Left forelimb (tissue), 1 donor: ENCODE results near the gene SSTR4.
"Not testable (repeated sequence)": the region's sequence is repeated elsewhere in the genome, so short reads cannot be mapped to it uniquely, and the experiment has no call there.

Source experiments
- DNase-seq: peaks from one replicate; pipeline ENCODE4 v3.0.0-alpha.2; 2018; ENCODE audit warnings: low spot score

Gene SSTR4

DNA sequence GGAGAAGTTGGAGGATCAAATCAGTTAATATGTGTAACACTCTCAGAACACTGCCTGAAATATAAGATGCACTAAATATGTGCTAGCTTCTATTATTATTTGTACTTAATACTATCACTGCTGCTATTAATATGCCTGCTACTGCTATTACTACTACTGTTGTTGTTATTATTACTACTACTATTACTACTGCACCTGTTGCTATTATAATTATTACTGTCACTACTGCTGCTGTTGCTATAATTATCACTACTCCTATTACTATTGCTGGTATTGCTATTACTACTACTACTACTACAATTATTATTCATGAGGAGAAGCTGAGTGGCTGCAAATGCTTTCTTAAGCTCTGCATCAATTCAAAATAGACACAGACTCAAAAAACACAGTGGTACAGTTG lies 16.7 kb upstream of the SSTR4 start:
- no peak for DNase-seq

DNA sequence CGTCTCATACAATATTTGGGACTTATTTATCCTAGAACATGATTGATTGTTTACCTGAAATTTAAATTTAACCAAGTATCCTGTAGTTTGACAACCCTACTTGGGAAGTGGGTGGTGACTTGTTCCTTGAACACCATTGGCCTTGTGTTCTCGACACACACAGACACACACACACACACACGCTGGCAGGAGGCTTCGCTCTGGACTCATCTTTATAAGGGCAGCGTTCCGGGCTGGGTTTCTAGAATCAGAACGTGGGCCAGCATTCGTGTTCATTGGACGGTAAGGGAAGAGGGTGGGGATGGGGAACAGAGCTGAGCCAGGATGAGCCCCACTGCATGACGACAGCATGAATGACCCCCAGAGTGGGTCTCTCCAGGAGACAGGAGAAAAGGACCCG lies 16.2 kb upstream of the SSTR4 start:
- DNase-seq, result no peak

DNA sequence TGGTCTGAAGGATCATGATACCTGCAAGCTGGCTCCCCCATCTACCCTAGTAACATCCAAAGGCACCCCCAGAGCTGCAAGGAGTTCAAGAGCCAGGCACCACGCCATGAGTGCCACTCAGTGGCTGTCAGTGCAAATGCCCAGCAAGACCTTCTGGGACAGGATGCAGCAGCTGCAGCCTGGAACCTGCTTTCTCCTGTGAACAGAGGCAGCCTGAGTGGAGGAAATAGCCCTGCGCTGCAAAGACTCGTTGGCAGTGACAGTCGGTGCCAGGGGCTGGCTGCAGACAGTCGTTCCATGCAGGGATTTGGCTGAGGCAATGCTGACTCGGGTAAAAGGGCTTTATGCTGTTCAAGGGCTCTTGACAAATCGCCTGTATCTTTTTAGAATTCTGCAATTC lies 15.7 kb upstream of the SSTR4 start:
- DNase-seq, result no peak

DNA sequence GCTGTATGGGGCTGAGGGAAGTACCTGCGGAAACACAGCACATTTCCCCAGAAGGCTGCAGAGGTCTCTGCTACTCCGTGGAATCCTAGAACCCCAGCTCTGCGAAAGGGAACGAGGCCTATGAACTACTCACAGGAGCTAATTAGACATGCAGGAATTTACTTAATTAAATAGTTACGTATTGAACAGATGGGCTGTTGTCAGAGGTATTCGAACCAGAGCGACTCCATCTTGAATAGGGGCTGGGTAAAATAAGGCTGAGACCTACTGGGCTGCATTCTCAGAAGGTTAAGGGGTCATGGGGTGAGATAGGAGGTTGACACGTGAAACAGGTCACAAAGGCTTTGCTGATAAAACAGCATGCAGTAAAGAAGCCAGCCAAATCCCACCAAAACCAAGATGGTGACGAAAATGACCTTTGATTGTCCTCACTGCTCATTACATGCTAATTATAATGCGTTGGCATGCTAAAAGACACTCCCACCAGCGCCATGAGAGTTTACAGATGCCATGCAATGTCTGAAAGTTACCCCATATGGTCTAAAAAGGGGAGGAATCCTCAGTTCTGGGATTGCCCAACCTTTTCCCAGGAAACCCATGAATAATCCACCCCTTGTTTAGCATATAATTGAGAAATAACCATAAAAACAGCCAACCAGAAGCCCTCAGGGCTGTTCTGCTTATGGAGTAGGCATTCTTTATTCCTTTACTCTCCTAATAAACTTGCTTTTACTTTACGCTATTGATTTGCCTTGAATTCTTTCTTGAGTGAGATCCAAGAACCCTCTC lies 14.7 kb upstream of the SSTR4 start:
- DNase-seq, result no peak

DNA sequence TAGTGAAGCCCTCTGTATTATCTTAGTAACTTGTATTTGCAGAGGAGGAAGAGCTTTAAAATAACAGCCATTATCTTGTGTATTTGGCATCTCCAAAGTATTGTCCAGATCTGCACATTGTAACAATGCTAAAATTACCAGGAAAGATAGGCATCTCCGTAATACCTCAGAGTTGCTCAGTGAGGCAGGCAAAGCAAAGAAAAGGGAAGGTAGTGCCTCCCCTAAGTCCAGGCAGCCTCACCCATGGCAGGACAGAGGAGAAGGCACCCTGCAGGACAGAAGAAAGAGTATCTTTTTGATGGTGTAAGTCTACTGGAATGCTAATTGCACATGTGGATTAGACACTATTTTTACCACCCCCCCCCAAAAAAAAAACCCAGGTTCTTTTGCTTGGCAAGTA lies 13.6 kb upstream of the SSTR4 start:
- no peak for DNase-seq

DNA sequence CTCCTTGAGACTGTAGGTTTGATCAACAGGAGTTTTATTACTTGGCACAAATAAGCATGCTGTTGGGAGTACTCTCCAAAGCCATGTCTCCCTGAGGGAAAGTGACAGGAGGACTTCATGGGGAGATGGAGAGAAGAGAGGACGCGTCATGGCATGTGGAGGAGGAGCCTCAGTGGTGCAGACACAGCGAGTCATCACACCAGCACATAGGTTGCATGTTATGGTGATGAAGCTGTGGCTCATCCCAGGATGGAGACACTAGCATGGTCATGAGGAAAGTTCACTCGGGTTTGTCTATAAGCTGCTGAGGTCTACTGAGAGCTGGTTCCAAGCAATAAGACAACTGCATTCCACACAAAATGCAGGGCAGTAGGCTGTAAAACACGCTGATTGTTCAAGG lies 13.2 kb upstream of the SSTR4 start:
- DNase-seq, result no peak

DNA sequence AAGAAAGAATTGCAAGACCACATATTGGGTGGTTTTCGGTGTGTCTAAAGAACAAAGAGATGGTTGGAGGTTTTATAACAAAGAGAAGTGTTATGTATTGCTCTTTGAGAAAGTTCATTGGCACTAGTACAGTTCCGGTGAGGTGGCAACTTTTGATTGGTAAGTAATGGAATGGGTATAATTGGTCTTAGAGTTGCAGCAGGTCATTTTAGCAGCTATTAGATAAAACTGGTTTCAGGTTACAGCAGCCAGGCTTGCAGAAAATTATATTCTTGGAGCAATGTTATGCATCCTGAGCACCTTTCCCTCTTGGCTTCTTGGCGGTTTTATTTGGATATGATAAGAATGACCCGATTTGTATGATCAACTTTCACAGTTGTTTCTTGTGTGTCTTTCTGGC lies 12.3 kb upstream of the SSTR4 start:
- no peak for DNase-seq

DNA sequence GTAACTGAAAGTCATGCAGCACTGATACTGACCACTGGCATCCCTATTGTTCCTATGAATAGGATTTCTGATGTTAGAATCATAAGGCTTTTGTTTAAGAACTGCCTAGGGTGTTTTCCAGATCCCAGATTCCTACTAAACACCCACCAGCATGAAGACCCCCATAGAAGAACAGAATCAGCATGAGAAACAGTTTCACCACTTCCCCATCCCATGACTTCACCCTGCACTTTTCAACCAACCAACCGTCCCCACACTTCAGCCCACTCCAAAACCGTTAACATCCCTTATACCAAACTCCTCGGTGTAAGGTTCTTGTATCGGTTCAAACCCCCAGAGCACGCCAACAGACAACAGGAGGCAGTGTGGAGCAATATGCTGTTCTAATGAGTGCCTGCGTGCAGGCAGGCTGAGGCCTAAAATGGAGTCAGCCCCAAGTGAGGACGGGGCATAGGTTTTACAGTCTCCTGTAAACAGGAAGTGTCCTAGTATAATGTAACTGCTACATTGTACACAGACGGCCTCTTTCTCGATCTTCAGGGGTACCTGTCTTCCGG lies 11.4 kb upstream of the SSTR4 start:
- DNase-seq, result no peak

DNA sequence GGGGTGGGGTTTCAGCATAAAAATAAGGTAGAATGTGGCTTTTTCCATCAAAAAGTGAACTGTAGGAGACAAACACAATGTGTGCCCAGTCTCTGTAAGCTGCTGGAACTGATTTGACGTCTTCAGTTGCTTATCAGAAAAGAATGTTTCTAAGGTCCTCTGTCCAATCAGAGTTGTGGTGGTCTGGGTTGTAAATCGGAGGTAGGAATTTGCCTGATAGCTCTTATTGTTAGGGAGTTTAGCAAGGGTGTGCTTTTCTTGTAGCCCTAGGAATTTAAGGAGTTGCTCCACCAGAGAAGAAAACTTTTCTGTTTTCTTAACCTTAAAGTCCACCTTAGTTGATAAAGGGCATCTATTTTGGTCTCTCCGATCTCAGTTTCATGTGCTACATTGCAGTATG lies 10.4 kb upstream of the SSTR4 start:
- DNase-seq, result no peak

DNA sequence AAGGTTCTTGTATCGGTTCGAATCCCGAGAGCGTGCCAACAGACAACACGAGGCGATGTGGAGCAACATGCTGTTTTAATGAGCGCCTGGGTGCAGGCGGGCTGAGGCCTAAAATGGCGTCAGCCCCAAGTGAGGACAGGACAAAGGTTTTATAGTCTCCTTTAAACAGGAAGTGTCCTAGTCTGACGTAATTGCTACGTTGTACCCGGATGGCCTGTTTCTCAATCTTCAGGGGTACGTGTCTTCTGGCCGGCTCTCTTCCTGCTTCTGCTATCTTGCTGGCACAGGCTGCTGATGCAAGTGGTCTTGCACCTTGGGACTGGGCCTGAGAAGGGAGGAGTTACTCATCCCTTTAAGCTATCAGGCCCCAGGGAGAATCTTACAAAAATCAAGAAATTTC lies 9.6 kb upstream of the SSTR4 start:
- DNase-seq, result not testable (repeated sequence)

DNA sequence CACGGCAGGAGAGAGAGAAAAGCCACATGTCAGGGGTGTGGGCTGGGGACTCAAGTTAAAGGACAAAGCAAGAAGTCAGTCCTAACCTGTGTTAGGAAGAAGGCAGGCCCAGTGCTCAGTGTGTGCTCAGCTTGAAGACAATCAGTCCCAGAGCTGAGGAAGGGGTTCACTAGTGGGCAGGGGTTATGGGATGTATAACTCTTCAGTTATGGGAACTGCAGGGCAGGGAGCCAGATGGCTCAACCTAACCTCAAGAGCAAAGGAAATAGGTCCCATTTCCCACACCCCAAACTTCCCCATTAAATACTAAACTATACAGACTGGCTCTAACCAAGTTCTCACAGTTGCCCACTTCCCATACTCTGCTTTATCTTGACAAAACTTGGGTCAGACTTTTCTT lies 7.4 kb upstream of the SSTR4 start:
- no peak for DNase-seq

DNA sequence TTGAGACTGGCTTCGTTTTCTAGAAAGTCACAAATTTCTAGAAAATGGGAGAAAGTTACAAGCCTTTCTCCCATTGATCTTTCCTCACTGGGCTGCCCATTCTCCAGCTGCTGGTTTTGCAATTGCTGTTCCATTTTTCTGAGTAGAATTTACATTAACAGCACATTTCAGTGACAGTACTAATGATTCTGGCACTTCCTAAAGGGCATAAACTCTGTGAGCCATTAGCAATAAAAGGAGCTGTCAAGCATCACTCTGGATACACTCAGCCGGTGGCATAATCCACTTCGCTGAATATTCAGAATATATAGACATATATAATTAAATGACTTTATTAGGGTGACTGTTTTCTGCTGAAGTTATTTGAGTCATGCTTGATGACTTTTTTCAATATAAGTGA lies 6.7 kb upstream of the SSTR4 start:
- DNase-seq, result no peak

DNA sequence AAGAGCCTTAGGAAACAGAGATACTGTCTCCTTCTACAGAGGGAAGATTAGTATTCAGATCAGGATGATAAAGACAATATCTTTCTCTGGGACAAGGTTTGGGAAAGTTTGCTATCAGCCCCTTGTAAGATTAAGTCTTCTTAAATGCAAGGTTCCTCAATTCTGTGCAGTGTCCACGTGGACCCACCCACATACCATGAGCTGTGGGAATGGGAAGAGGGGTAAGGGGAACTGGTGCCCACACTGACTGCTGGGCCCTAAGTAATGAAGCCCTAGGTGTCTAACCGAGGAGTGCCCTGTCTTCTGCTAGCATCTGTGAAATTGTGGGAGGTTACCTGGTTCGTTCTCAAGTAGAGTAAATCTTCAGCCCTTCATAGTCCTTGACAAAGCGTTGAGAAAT lies 5.8 kb upstream of the SSTR4 start:
- no peak for DNase-seq

DNA sequence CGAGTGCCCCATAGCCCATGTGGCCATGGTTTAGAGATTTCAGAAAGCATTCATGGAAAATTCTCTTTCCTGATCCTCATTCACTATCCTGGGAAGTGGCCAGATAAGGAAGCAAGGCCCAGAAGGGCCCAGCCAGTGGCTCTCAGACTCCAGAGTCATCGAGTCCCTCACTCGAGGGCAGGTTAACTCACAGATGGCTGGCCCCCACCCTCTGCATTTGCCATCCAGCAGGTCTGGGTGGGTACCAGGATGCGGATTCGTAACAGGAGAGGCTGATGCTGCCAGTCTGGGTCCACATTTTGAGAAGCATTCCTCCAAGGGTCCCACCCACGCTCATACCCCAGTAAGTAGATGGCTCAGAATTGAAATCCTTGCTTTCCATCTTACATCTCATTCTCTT lies 3.8 kb upstream of the SSTR4 start:
- no peak for DNase-seq

DNA sequence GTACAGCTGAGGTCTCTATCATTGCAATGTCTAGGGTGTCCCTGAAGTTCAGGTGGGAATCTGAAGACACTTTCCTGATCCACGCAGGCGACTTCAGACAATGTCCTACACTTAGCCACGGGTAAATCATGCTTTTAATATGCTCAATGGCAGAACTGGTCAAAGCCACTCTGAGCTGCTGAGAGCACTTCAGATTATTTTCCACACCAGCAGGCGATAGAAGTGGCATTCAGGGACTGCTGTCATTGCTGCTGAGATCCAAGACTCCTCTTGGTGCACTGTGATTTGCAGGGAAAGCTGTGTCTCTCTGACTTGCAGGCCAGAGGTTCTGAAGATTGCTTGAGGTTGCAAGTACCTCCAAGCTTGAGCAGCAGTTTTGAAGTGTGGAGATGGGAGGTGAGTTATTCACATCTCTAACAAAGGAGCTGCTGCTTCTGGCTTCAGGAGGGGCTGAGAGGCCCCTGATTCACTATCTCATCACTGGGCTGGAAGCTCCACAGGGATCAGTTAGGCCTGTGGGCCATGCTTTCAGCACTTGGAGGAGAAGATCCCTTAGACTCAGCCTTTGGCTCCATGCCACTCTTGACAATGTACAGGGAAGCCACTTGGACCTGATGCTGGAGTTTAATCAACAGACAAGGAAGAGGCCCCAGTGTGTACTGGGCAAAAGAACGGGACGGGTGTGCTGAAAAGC lies 2.9 kb upstream of the SSTR4 start:
- no peak for DNase-seq

DNA sequence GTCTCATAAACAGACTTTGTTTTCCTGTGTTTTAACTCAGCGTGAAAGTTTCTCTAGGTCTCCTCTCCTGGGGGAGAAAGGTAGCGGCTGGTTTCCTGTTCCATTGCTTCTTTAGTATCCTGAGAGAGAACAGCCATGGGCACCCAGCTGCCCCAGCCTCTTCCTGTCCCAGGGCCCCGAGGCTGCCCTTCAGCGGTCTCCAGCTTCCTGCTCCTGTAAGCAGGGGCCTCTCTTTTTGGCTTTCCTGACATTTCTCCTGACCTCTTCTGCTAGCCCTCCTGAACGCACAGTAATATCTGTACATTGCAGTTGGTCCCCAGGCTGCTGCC lies 2.4 kb upstream of the SSTR4 start:
- no peak for DNase-seq

DNA sequence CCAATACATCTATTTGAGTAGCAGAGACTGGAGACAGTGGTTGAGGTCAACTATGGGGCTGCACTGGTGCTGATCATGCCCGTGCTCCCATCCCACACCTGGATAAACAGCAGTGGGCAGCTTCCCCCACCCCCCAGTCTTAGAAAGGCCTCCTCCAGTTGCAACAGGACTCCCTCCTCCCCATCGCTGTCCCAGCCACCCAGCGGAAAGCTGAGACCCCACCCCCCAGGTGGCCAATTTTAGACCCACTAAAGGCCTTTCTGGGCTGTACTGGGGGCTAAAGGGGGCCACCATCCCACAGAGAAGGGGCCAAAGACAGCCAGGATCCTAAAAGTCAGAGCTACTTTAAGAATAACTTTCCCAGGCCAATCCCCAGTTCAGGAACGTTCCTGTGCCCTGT lies 1.2 kb upstream of the SSTR4 start:
- no peak for DNase-seq

DNA sequence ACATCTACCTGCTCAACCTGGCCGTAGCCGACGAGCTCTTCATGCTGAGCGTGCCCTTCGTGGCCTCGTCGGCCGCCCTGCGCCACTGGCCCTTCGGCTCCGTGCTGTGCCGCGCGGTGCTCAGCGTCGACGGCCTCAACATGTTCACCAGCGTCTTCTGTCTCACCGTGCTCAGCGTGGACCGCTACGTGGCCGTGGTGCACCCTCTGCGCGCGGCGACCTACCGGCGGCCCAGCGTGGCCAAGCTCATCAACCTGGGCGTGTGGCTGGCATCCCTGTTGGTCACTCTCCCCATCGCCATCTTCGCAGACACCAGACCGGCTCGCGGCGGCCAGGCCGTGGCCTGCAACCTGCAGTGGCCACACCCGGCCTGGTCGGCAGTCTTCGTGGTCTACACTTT lies 619 bp downstream of the SSTR4 start:
- no peak for DNase-seq

DNA sequence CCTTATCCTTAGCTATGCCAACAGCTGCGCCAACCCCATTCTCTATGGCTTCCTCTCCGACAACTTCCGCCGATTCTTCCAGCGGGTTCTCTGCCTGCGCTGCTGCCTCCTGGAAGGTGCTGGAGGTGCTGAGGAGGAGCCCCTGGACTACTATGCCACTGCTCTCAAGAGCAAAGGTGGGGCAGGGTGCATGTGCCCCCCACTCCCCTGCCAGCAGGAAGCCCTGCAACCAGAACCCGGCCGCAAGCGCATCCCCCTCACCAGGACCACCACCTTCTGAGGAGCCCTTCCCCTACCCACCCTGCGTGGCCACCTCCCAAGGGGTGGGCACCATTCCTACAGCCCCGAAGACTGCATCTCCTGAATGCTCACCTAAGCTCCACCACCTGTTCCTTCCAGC lies 1.3 kb downstream of the SSTR4 start:
- no peak for DNase-seq

DNA sequence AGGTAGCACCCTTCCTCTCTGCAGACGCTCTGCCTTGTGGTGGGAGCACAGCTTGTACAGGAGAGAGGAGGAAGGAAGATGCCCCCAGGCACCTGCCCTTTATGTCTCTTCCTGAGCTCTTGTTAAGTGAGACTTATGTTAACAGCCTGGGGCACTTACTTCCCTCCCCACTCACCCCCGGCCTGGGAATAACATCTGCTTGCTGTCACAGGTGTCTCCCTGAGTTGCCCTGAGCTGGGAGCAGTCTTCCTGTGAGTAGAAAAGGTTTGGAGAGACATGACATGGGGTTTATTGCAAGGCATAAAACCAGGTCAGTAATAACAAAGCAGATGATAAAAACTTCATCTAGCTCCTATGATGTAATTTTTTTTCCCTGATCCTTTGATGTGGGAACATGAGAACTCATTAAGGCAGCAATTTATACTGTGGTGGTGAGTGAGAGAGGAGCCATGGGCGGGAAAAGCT lies 1.9 kb downstream of the SSTR4 start:
- no peak for DNase-seq

DNA sequence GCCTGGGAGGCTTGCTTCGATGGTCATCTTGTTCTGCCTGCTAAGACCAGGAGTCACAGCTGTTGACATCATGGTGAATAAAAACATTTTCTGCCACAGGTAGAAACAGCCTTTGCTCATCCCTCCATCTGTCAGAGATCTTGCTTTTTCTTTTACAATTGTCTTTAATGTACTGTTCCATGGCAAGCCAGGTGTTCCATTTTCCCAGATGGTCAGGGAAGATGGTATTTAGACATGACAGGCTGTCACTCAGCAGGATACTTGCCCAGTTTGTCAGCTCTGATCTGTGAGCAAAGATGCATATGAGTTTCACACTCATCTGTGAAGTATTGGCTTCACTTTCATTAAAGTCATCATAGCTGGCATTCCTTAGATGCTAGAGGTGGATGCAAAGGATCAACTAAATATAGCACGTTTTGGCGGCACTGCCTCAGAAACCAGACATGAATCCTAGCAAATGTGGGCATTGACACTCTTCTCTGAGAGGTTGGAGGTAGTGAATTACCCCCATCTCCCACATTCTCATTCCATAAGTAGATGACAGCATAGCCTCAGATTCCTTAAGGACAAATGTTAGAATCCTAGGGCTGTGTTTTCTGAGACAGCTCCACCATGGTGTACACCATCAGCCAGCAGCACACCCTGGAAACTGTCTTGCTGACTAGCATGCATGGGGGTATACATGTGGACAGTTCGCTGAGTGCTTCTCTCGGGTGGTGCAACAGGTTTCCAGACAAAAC lies 4.2 kb downstream of the SSTR4 start:
- no peak for DNase-seq

DNA sequence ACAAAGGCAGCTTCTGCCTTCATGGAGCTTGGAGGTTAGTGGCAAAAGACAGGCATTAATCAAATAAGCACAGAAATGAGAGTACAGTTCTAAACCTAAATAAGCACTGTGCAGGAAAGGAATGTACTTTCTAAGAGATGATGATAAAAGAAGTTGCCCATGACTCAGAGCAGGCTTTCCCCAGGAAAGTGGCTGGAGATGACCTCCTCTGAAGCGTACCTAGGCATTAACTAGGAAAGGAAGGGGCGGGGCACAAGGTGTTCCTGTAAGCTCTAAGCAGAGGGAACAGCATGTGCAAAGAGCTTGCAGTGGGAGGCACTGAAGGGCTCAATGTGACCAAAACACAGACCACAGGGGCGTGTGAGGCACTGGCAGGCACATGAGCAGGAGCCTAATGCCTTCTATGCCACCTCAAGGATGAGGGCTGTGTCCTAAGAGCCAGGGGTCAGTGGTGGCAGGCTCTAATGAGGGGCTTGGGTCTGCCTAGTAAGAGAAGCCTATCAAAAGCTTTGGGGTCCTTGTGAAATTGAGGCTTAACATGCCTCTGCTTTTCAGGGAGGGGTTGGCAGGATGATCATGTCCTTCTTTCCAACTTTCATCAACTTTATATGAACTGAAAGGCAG lies 4.9 kb downstream of the SSTR4 start:
- DNase-seq, result no peak

DNA sequence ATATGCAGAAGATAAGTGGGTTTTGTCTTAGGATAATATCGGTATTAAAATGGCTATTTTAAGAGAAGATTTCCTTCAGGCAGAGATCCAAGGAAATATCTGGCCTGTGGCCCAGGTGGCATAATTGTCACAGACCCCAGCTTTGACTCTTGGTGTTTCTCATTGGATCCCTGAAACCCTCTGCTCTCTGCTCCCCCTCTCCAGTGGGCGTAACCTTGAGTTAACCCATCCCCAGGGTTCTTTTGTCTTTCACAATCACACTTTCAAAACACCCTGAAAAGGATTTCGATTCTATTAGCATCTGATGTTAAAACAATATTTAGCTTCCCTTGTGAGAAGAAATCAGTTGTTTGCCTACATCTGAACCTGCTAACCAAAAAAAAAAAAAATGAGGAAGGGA lies 7.2 kb downstream of the SSTR4 start:
- DNase-seq, result no peak
